ENCODE data around the gene MEMO1. TPM values are rescaled to one million over a fixed set of nuclear protein-coding genes. Genes with fewer than 3 reads are reported as not detected.

MEMO1 gene
- total and polyA plus RNA-seq, 4 donors = 22.4 to 32.9 (median 27.3) TPM

DNA sequence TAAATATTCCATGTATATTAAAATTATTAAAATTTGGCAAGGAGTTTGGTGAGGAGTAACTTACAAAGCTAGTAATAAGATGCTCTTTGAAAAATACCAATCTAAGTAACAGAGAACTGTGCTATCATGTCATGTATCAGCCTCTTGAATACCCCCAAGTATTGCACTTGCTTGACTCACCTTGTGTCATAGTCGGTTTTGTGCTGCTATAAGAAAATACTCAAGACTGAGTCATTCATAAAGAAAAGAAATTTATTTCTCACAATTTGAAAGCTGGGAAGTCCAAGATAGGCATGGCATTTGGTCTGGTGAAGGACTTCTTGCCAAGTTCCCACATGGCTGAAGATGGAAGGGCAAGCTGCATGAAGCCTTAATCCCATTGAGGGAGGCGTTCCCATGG lies 179.2 kb downstream of the MEMO1 start:
- Histone ChIP-seq H3K36me3 (ENCODE audit: control insufficient read depth in 4 of 4, insufficient read depth in 3 of 4, low read depth in 1 of 4, low read length in 3 of 4) (no peaks in the 10 kb centered on the region), H3K9ac (ENCODE audit: low read depth in 1 of 2, low read length in 2 of 2) (no peak overlapping the region), H3K9me3 (ENCODE audit: control insufficient read depth in 4 of 4, low read length in 3 of 4) (peaks cover 0 to 3% (median 0%) of the 10 kb centered on the region in 4 donors), H3K27ac (ENCODE audit: low read depth in 1 of 2, low read length in 2 of 2) (no peak overlapping the region), H3K27me3 (ENCODE audit: control insufficient read depth in 4 of 4, insufficient read depth in 4 of 4, low read length in 3 of 4) (no peaks in the 10 kb centered on the region), H3K4me1 (ENCODE audit: control insufficient read depth in 4 of 4, insufficient read depth in 4 of 4, low read length in 3 of 4) (no peaks in the 10 kb centered on the region), H3K4me3 (ENCODE audit: low read depth in 1 of 3, low read length in 3 of 3) (no peak overlapping the region)
- no peak for DNase-seq (ENCODE audit: low spot score)
- WGBS = 95% methylated on average over 2 of the region's 2 CpGs
- no peak for TF ChIP-seq RAD21 (IDR thresholded peaks at IDR 0.05)
- TF ChIP-seq ATF3 (IDR thresholded peaks at IDR 0.05) = no peak
- no peak for TF ChIP-seq YY1 (IDR thresholded peaks at IDR 0.05)
- no peak for TF ChIP-seq EGR1 (IDR thresholded peaks at IDR 0.05; ENCODE audit: low read depth in 2 of 2)
- no peak for TF ChIP-seq HNF4G (IDR thresholded peaks at IDR 0.05)
- TF ChIP-seq FOXA2 (IDR thresholded peaks at IDR 0.05) = no peak
- no peak for TF ChIP-seq HNF4A (conservative IDR thresholded peaks at IDR 0.05)
- TF ChIP-seq, protein P1, sequence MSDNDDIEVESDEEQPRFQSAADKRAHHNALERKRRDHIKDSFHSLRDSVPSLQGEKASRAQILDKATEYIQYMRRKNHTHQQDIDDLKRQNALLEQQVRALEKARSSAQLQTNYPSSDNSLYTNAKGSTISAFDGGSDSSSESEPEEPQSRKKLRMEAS (IDR thresholded peaks at IDR 0.05) = no peak
- TF ChIP-seq SP1 (IDR thresholded peaks at IDR 0.05) = no peak
- TF ChIP-seq JUND (IDR thresholded peaks at IDR 0.05) = no peak
- TF ChIP-seq NR2F2 (IDR thresholded peaks at IDR 0.05) = no peak
- TF ChIP-seq, protein P2, sequence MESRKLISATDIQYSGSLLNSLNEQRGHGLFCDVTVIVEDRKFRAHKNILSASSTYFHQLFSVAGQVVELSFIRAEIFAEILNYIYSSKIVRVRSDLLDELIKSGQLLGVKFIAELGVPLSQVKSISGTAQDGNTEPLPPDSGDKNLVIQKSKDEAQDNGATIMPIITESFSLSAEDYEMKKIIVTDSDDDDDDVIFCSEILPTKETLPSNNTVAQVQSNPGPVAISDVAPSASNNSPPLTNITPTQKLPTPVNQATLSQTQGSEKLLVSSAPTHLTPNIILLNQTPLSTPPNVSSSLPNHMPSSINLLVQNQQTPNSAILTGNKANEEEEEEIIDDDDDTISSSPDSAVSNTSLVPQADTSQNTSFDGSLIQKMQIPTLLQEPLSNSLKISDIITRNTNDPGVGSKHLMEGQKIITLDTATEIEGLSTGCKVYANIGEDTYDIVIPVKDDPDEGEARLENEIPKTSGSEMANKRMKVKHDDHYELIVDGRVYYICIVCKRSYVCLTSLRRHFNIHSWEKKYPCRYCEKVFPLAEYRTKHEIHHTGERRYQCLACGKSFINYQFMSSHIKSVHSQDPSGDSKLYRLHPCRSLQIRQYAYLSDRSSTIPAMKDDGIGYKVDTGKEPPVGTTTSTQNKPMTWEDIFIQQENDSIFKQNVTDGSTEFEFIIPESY (IDR thresholded peaks at IDR 0.05) = no peak
- no peak for TF ChIP-seq RXRA (IDR thresholded peaks at IDR 0.05)
- no peak for TF ChIP-seq GABPA (IDR thresholded peaks at IDR 0.05 in 1 of 2, conservative IDR thresholded peaks at IDR 0.05 in 1 of 2)
- TF ChIP-seq TAF1 (conservative IDR thresholded peaks at IDR 0.05) = no peak
- no peak for TF ChIP-seq FOXA1 (IDR thresholded peaks at IDR 0.05)

- H3K4me3 ChIP-seq (ENCODE audit: low read depth in 1 of 3, low read length in 3 of 3) = no peak overlapping the region
- WGBS = 81% methylated on average over 2 of the region's 2 CpGs
- no peaks in the 10 kb centered on the region for H3K36me3 ChIP-seq (ENCODE audit: control insufficient read depth in 4 of 4, insufficient read depth in 3 of 4, low read depth in 1 of 4, low read length in 3 of 4)
- no peaks in the 10 kb centered on the region for H3K4me1 ChIP-seq (ENCODE audit: control insufficient read depth in 4 of 4, insufficient read depth in 4 of 4, low read length in 3 of 4)
- H3K27me3 ChIP-seq (ENCODE audit: control insufficient read depth in 4 of 4, insufficient read depth in 4 of 4, low read length in 3 of 4) = no peaks in the 10 kb centered on the region
- no peak overlapping the region for H3K9ac ChIP-seq (ENCODE audit: low read depth in 1 of 2, low read length in 2 of 2)
- no peak overlapping the region for H3K27ac ChIP-seq (ENCODE audit: low read depth in 1 of 2, low read length in 2 of 2)
- peaks cover 0 to 3% (median 0%) of the 10 kb centered on the region in 4 donors for H3K9me3 ChIP-seq (ENCODE audit: control insufficient read depth in 4 of 4, low read length in 3 of 4)
- TF ChIP-seq TAF1 (conservative IDR thresholded peaks at IDR 0.05) (no peak), FOXA2 (IDR thresholded peaks at IDR 0.05) (no peak), HNF4G (IDR thresholded peaks at IDR 0.05) (no peak), RXRA (IDR thresholded peaks at IDR 0.05) (no peak), JUND (IDR thresholded peaks at IDR 0.05) (no peak), YY1 (IDR thresholded peaks at IDR 0.05) (no peak), HNF4A (conservative IDR thresholded peaks at IDR 0.05) (no peak), FOXA1 (IDR thresholded peaks at IDR 0.05) (no peak), GABPA (IDR thresholded peaks at IDR 0.05 in 1 of 2, conservative IDR thresholded peaks at IDR 0.05 in 1 of 2) (no peak), REST (IDR thresholded peaks at IDR 0.05) (no peak), EGR1 (IDR thresholded peaks at IDR 0.05; ENCODE audit: low read depth in 2 of 2) (no peak), ATF3 (IDR thresholded peaks at IDR 0.05) (no peak)
- TF ChIP-seq, protein P1 (IDR thresholded peaks at IDR 0.05) = no peak
- TF ChIP-seq, protein P2 (IDR thresholded peaks at IDR 0.05) = no peak
- DNase-seq (ENCODE audit: low spot score) = no peak
Observed at GRCh38 chr2:31828891-31829290, 181.9 kb downstream of the MEMO1 start.

All from liver (tissue), 9 donors.